GM18868 (cell line): ENCODE results near the gene B4GALNT3.

Experiments
- ATAC-seq: cut with Tn5 transposase; IDR thresholded peaks from one replicate; pipeline ENCODE4 v1.9.1; 2021; ENCODE audit warnings: mild to moderate bottlenecking, moderate library complexity; ENCODE audit not compliant: unreplicated experiment

B4GALNT3 gene

GRCh38 chr12:588024-588322 lies 128.2 kb downstream of the B4GALNT3 start:
- ATAC-seq, result no peak

- ATAC-seq, result no peak
Measured at GRCh38 chr12:588646-589045, 128.9 kb downstream of the B4GALNT3 start.

GRCh38 chr12:590206-590750 lies 130.5 kb downstream of the B4GALNT3 start:
- no peak for ATAC-seq

- ATAC-seq, result no peak
Measured at GRCh38 chr12:591167-592023, 131.7 kb downstream of the B4GALNT3 start.

- ATAC-seq, result no peak
Measured at GRCh38 chr12:592024-592505, 132.3 kb downstream of the B4GALNT3 start.

GRCh38 chr12:593396-594270 lies 133.9 kb downstream of the B4GALNT3 start:
- no peak for ATAC-seq

- ATAC-seq, result no peak
Measured at GRCh38 chr12:597926-598568, 138.3 kb downstream of the B4GALNT3 start.

GRCh38 chr12:599756-600155 lies 140.0 kb downstream of the B4GALNT3 start:
- ATAC-seq, result no peak

- no peak for ATAC-seq
Measured at GRCh38 chr12:601976-602699, 142.4 kb downstream of the B4GALNT3 start.

GRCh38 chr12:602700-603068 lies 142.9 kb downstream of the B4GALNT3 start:
- no peak for ATAC-seq

GRCh38 chr12:604956-605355 lies 145.2 kb downstream of the B4GALNT3 start:
- no peak for ATAC-seq

- no peak for ATAC-seq
Measured at GRCh38 chr12:607541-608001, 147.8 kb downstream of the B4GALNT3 start.

GRCh38 chr12:608413-608812 lies 148.7 kb downstream of the B4GALNT3 start:
- ATAC-seq, result no peak

- no peak for ATAC-seq
Measured at GRCh38 chr12:608921-609320, 149.2 kb downstream of the B4GALNT3 start.

GRCh38 chr12:611721-612120 lies 152.0 kb downstream of the B4GALNT3 start:
- no peak for ATAC-seq

GRCh38 chr12:612293-612692 lies 152.6 kb downstream of the B4GALNT3 start:
- no peak for ATAC-seq

GRCh38 chr12:612886-613285 lies 153.1 kb downstream of the B4GALNT3 start:
- no peak for ATAC-seq
